ENCODE measurements around the gene SPDYE5. TPM values are rescaled to one million over a fixed set of nuclear protein-coding genes. Genes with fewer than 3 reads are reported as not detected.
"Not testable (repeated sequence)": the region's sequence is repeated elsewhere in the genome, so short reads cannot be mapped to it uniquely, and the experiment has no call there.

Gene SPDYE5
- total RNA-seq, 2 donors from 2014 or later = not detected

DNA sequence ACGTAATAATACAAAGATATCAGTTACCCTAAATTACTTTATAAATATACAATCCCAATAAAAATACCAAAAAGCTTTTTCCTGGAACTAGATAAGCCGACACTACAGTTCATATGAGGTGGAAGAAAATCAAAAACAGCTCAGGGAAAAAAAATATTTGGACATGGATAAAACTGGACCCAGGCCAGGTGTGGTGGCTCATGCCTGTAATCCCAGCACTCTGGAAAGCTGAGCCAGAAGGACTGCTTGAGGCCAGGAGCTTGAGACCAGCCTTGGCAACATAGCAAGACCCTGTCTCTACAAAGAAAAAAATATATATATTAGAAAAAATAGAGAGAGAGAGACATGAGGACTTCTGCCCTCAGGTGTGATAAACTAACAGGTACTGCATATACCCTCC, 26.7 kb downstream of the SPDYE5 start:
- Mint-ChIP-seq H3K9me3 (peaks cover 35% of the 10 kb centered on the region), H3K36me3 (ENCODE audit: low read depth) (peaks cover 58% of the 10 kb centered on the region)

DNA sequence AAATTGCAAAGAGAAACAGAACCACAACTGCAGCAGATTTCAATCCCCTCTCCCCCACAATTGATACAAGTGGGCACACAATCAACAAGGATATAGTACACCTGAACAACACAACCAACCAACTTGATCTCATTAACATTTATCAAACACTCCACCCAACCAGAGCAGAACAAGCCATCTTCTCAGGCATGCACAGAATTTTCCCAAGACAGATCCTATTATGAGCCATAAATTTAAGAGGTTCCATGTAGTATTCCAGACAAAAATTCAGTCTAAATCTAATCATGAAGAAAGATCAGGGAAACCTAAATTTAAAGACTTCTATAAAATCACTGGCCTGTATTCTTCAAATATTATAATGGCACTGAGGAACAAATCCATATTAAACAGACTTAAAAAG, 29.6 kb downstream of the SPDYE5 start:
- H3K4me3 Mint-ChIP-seq = not testable (repeated sequence)

More for the DNA sequence above, 26.7 kb downstream of the SPDYE5 start:
- not testable (repeated sequence) for DNase-seq; H3K27ac Mint-ChIP-seq; H3K4me1 Mint-ChIP-seq; H3K27me3 ChIP-seq (ENCODE audit: control insufficient read depth, insufficient read depth, low read length, poor library complexity, severe bottlenecking); H3K4me3 ChIP-seq (ENCODE audit: low read length); H3K4me1 ChIP-seq (ENCODE audit: control insufficient read depth, insufficient read depth, low read length); H3K27ac ChIP-seq (ENCODE audit: low read depth, low read length); H3K27me3 Mint-ChIP-seq (ENCODE audit: insufficient read depth); H3K9ac ChIP-seq (ENCODE audit: extremely low read depth, low read length, poor library complexity, severe bottlenecking); H3K4me3 Mint-ChIP-seq
- H3K9me3 ChIP-seq (ENCODE audit: control insufficient read depth, low read length) = peaks cover 29% of the 10 kb centered on the region
- H3K36me3 ChIP-seq (ENCODE audit: control insufficient read depth, insufficient read depth, low read length) = peaks cover 34% of the 10 kb centered on the region
- 100% methylated on average over 1 of the region's 2 CpGs; no CpG with 5 or more reads in 1 of the 2 experiments for WGBS, 2 experiments (ENCODE audit: insufficient coverage in 1 of 2, insufficient read length in 1 of 2)

GRCh38 chr7:75527224-75527722, 35.2 kb downstream of the SPDYE5 start:
- WGBS, 2 experiments (ENCODE audit: insufficient coverage in 1 of 2, insufficient read length in 1 of 2) = 1 to 5% methylated on average over 12 to 37 of the region's 37 CpGs
- peak overlapping the region; percentile 95 for H3K27ac Mint-ChIP-seq
- peak; percentile 60 for DNase-seq

More for the DNA sequence above, 29.6 kb downstream of the SPDYE5 start:
- not testable (repeated sequence) for H3K27ac Mint-ChIP-seq; H3K4me1 Mint-ChIP-seq; H3K9ac ChIP-seq (ENCODE audit: extremely low read depth, low read length, poor library complexity, severe bottlenecking); H3K27ac ChIP-seq (ENCODE audit: low read depth, low read length); H3K27me3 Mint-ChIP-seq (ENCODE audit: insufficient read depth); H3K4me1 ChIP-seq (ENCODE audit: control insufficient read depth, insufficient read depth, low read length); H3K27me3 ChIP-seq (ENCODE audit: control insufficient read depth, insufficient read depth, low read length, poor library complexity, severe bottlenecking); DNase-seq; H3K4me3 ChIP-seq (ENCODE audit: low read length)
- peaks cover 73% of the 10 kb centered on the region for H3K36me3 Mint-ChIP-seq (ENCODE audit: low read depth)
- H3K9me3 Mint-ChIP-seq = peaks cover 43% of the 10 kb centered on the region
- peaks cover 38% of the 10 kb centered on the region for H3K9me3 ChIP-seq (ENCODE audit: control insufficient read depth, low read length)
- H3K36me3 ChIP-seq (ENCODE audit: control insufficient read depth, insufficient read depth, low read length) = peaks cover 51% of the 10 kb centered on the region

DNA sequence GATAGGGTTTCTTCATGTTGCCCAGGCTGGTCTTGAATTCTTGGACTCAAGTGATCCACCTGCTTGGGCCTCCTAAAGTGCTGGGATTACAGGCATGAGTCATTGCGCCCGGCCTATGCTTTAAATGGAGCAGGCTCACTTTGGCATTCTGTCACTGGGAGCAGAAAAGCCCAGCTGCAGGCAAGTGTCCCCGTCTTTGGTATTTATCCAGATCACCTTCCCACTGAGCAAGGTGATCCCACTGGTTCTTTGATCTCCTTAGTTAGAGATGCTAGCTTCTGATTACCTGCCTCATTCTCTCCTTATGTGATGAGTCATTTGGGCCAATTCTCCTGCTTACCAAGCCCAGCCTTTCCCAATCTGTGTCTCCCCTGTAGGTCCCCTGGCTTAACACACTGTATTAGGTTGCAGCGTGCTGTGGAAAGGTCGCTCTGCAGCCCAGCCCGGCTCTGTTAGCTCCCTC, 39.3 kb downstream of the SPDYE5 start:
- no peaks in the 10 kb centered on the region for H3K9me3 Mint-ChIP-seq
- H3K4me1 Mint-ChIP-seq = peaks cover 14% of the 10 kb centered on the region

More at GRCh38 chr7:75527224-75527722, 35.2 kb downstream of the SPDYE5 start:
- not testable (repeated sequence) for H3K27me3 ChIP-seq (ENCODE audit: control insufficient read depth, insufficient read depth, low read length, poor library complexity, severe bottlenecking); H3K4me1 ChIP-seq (ENCODE audit: control insufficient read depth, insufficient read depth, low read length); H3K4me1 Mint-ChIP-seq; H3K27me3 Mint-ChIP-seq (ENCODE audit: insufficient read depth)
- Mint-ChIP-seq H3K36me3 (ENCODE audit: low read depth) (peaks cover 36% of the 10 kb centered on the region), H3K4me3 (peak overlapping the region; percentile 92), H3K9me3 (peaks cover 21% of the 10 kb centered on the region)
- H3K27ac ChIP-seq (ENCODE audit: low read depth, low read length) = peak overlapping the region; percentile 54
- peak overlapping the region; percentile 92 for H3K4me3 ChIP-seq (ENCODE audit: low read length)
- peak overlapping the region; percentile 77 for H3K9ac ChIP-seq (ENCODE audit: extremely low read depth, low read length, poor library complexity, severe bottlenecking)
- peaks cover 33% of the 10 kb centered on the region for H3K36me3 ChIP-seq (ENCODE audit: control insufficient read depth, insufficient read depth, low read length)
- H3K9me3 ChIP-seq (ENCODE audit: control insufficient read depth, low read length) = peaks cover 25% of the 10 kb centered on the region

More for the DNA sequence above, 39.3 kb downstream of the SPDYE5 start:
- no peak overlapping the region for H3K4me3 Mint-ChIP-seq
- Histone ChIP-seq H3K36me3 (ENCODE audit: control insufficient read depth, insufficient read depth, low read length) (peaks cover 13% of the 10 kb centered on the region), H3K9ac (ENCODE audit: extremely low read depth, low read length, poor library complexity, severe bottlenecking) (no peak overlapping the region), H3K9me3 (ENCODE audit: control insufficient read depth, low read length) (no peaks in the 10 kb centered on the region), H3K27me3 (ENCODE audit: control insufficient read depth, insufficient read depth, low read length, poor library complexity, severe bottlenecking) (no peaks in the 10 kb centered on the region), H3K4me1 (ENCODE audit: control insufficient read depth, insufficient read depth, low read length) (no peaks in the 10 kb centered on the region), H3K4me3 (ENCODE audit: low read length) (no peak overlapping the region), H3K27ac (ENCODE audit: low read depth, low read length) (no peak overlapping the region)
- peaks cover 25% of the 10 kb centered on the region for H3K36me3 Mint-ChIP-seq (ENCODE audit: low read depth)
- peak overlapping the region; percentile 80 for H3K27ac Mint-ChIP-seq
- WGBS, 2 experiments (ENCODE audit: insufficient coverage in 1 of 2, insufficient read length in 1 of 2) = 39 to 65% methylated on average over 3 to 6 of the region's 6 CpGs
- DNase-seq = peak; percentile 87
- no peaks in the 10 kb centered on the region for H3K27me3 Mint-ChIP-seq (ENCODE audit: insufficient read depth)
- TF ChIP-seq, protein P1, sequence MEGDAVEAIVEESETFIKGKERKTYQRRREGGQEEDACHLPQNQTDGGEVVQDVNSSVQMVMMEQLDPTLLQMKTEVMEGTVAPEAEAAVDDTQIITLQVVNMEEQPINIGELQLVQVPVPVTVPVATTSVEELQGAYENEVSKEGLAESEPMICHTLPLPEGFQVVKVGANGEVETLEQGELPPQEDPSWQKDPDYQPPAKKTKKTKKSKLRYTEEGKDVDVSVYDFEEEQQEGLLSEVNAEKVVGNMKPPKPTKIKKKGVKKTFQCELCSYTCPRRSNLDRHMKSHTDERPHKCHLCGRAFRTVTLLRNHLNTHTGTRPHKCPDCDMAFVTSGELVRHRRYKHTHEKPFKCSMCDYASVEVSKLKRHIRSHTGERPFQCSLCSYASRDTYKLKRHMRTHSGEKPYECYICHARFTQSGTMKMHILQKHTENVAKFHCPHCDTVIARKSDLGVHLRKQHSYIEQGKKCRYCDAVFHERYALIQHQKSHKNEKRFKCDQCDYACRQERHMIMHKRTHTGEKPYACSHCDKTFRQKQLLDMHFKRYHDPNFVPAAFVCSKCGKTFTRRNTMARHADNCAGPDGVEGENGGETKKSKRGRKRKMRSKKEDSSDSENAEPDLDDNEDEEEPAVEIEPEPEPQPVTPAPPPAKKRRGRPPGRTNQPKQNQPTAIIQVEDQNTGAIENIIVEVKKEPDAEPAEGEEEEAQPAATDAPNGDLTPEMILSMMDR (conservative IDR thresholded peaks at IDR 0.05) = no peak

Measured in endodermal cell (in vitro differentiated cells).